CD4-positive, CD25-positive, alpha-beta regulatory T cell (primary cell): ENCODE results near the gene APOC3. TPM values are rescaled to one million over a fixed set of nuclear protein-coding genes. Genes with fewer than 3 reads are reported as not detected.
A peak's percentile ranks its signal among the peaks of the same experiment; 100 is the strongest.

Experiments
- ATAC-seq, 2 donors: fragments of 150-1000 bp; cut with Tn5 transposase; one replicate each; pipeline ENCODE4 v1.10.0; 2021; ENCODE audit warnings: low read depth in 2 of 2, moderate number of reproducible peaks in 2 of 2, moderate library complexity in 1 of 2
- DNase-seq, 3 donors: peaks; one replicate each; pipeline versions ENCODE4 v3.0.0 to v3.0.0-alpha.2; 2012 to 2022; ENCODE audit warnings: mixed read lengths in 1 of 3
- H3K27ac ChIP-seq: one replicate; pipeline ENCODE4 v1.7.0; 2013; ENCODE audit warnings: mild to moderate bottlenecking, low read length; ENCODE audit not compliant: insufficient read depth, poor library complexity, severe bottlenecking
- H3K27me3 ChIP-seq: one replicate; pipeline ENCODE4 v1.7.0; 2013; ENCODE audit warnings: low read length; ENCODE audit not compliant: control insufficient read depth, insufficient read depth
- H3K36me3 ChIP-seq: one replicate; pipeline ENCODE4 v1.7.0; 2013; ENCODE audit warnings: mild to moderate bottlenecking, low read length, moderate library complexity; ENCODE audit not compliant: control insufficient read depth, insufficient read depth
- H3K4me1 ChIP-seq: 2 replicates; pipeline ENCODE4 v1.7.0; 2013; ENCODE audit warnings: mild to moderate bottlenecking, low read length; ENCODE audit not compliant: insufficient read depth, control insufficient read depth, poor library complexity, severe bottlenecking
- H3K4me3 ChIP-seq: one replicate; pipeline ENCODE4 v1.7.0; 2013; ENCODE audit warnings: low read depth, mild to moderate bottlenecking, low read length, moderate library complexity
- H3K9me3 ChIP-seq, 2 experiments: 1 replicate in 1 of 2; 2 replicates in 1 of 2; pipeline ENCODE4 v1.7.0; 2013; ENCODE audit warnings: low read length in 2 of 2, mild to moderate bottlenecking in 1 of 2, moderate library complexity in 1 of 2; ENCODE audit not compliant: control insufficient read depth in 2 of 2
- H3K27ac Mint-ChIP-seq, 3 donors: one replicate each; pipeline ENCODE4 v1.8.0; 2020 to 2022; ENCODE audit warnings: mild to moderate bottlenecking in 3 of 3, mixed read lengths in 3 of 3, moderate library complexity in 2 of 3
- H3K27me3 Mint-ChIP-seq: one replicate; pipeline ENCODE4 v1.8.0; 2022; ENCODE audit warnings: mild to moderate bottlenecking, mixed read lengths
- H3K36me3 Mint-ChIP-seq: one replicate; pipeline ENCODE4 v1.8.0; 2020; ENCODE audit warnings: mixed read lengths
- H3K4me1 Mint-ChIP-seq, 4 donors: one replicate each; pipeline ENCODE4 v1.8.0; 2020 to 2022; ENCODE audit warnings: mixed read lengths in 4 of 4, mild to moderate bottlenecking in 1 of 4
- H3K4me3 Mint-ChIP-seq, 4 donors: one replicate each; pipeline ENCODE4 v1.8.0; 2020 to 2022; ENCODE audit warnings: mild to moderate bottlenecking in 4 of 4, mixed read lengths in 4 of 4, moderate library complexity in 3 of 4
- H3K9me3 Mint-ChIP-seq, 7 donors: one replicate each; pipeline ENCODE4 v1.8.0; 2020 to 2022; ENCODE audit warnings: mixed read lengths in 7 of 7, mild to moderate bottlenecking in 3 of 7, moderate library complexity in 2 of 7
- polyA plus RNA-seq, 4 donors: library from polyadenylated mRNA; unstranded; fragments of 300-500 nt; fragmentation: Illumina TruSeq; gene quantifications; one replicate each; pipeline ENCODE4 v1.2.3, GENCODE V29; 2021
- total RNA-seq: library from RNA; stranded (reverse); gene quantifications from one replicate; pipeline ENCODE4 v1.2.3, GENCODE V29; 2022

Gene APOC3
- total and polyA plus RNA-seq, 5 donors from 2014 or later, result not detected

DNA sequence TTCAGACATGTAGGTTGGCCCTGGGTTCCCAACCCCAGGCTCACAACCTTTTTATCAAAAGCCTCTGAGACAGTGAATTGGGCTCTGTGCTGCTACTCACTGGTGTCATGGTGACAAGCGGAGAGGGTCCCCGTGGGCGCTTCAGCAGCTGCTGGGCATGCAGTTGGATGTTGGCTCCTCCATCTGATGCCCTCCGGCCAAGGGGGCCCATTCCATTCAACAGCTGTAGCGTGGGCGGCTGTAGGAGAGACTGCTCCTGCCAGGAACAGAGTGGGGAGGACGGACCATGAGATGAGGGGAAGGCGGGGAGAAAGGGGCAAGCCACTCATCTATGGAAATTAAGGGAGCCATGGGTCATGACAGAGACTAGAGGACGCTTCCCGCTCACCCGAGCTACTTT, 43.7 kb downstream of the APOC3 start:
- H3K36me3 Mint-ChIP-seq, result peaks cover 57% of the 10 kb centered on the region
- peaks cover 0 to 10% (median 0%) of the 10 kb centered on the region in 4 donors for H3K4me1 Mint-ChIP-seq
- H3K36me3 ChIP-seq, result peaks cover 69% of the 10 kb centered on the region
- H3K4me1 ChIP-seq, result no peaks in the 10 kb centered on the region
- no peak for ATAC-seq
- no peak overlapping the region for H3K4me3 Mint-ChIP-seq
- H3K4me3 ChIP-seq, result no peak overlapping the region
- no peak for DNase-seq
- H3K9me3 ChIP-seq, result no peaks in the 10 kb centered on the region
- H3K27ac ChIP-seq, result no peak overlapping the region
- peaks cover 0 to 1% (median 0%) of the 10 kb centered on the region in 7 donors for H3K9me3 Mint-ChIP-seq
- no peaks in the 10 kb centered on the region for H3K27me3 ChIP-seq
- H3K27me3 Mint-ChIP-seq, result no peaks in the 10 kb centered on the region
- H3K27ac Mint-ChIP-seq, result no peak overlapping the region

DNA sequence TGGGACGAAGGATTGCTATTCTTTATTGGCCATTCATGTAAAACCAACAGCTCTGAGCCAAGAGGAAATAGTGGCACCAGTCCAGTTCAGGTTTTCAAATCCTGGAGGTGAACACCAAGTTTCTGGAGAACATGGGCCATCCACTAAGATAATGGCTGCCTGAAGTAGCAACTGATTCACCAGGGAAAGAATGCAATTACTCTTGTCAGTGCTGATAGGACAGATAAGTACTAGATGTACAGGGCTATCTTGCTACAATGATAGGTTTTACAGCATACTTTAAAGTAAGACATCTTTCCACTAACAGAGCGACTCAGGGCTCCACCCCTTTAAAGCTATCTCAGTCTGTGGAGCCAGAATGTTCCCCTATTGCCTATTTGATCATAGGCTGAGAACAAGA, 44.5 kb downstream of the APOC3 start:
- Histone ChIP-seq H3K27ac (no peak overlapping the region), H3K36me3 (peaks cover 60% of the 10 kb centered on the region), H3K4me3 (no peak overlapping the region), H3K27me3 (no peaks in the 10 kb centered on the region), H3K4me1 (no peaks in the 10 kb centered on the region), H3K9me3 (no peaks in the 10 kb centered on the region)
- H3K36me3 Mint-ChIP-seq, result peaks cover 53% of the 10 kb centered on the region
- DNase-seq (no peak), ATAC-seq (no peak)
- H3K4me1 Mint-ChIP-seq, result peaks cover 0 to 10% (median 0%) of the 10 kb centered on the region in 4 donors
- H3K27me3 Mint-ChIP-seq, result no peaks in the 10 kb centered on the region
- H3K9me3 Mint-ChIP-seq, result peaks cover 0 to 1% (median 0%) of the 10 kb centered on the region in 7 donors
- H3K4me3 Mint-ChIP-seq, result no peak overlapping the region
- peak overlapping the region in 2 of 3 donors; percentile 29 to 71 for H3K27ac Mint-ChIP-seq

DNA sequence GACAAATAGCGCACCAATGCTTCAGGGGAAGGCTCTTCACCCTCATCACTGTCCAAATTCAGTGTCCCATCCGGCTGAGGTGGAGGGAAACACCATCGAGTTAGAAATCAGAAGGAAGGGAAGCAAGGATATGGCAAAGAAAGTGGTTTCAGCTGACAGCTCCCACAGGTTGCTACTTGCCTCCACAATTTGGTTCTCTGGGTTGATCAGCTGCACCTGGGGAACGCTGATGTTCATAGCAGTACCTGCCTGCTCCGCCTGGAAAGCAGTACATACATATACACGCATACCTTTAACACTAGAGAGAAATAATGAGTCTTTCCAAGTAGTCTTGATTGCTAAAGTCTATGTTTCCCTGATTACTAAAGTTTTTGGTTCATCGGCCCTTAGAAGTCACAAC, 45.5 kb downstream of the APOC3 start:
- H3K36me3 Mint-ChIP-seq, result peaks cover 44% of the 10 kb centered on the region
- H3K27me3 Mint-ChIP-seq, result no peaks in the 10 kb centered on the region
- Histone ChIP-seq H3K27me3 (no peaks in the 10 kb centered on the region), H3K27ac (no peak overlapping the region), H3K4me3 (no peak overlapping the region), H3K36me3 (peaks cover 52% of the 10 kb centered on the region), H3K9me3 (no peaks in the 10 kb centered on the region), H3K4me1 (no peaks in the 10 kb centered on the region)
- no peak for ATAC-seq
- no peak for DNase-seq
- H3K4me3 Mint-ChIP-seq, result no peak overlapping the region
- H3K4me1 Mint-ChIP-seq, result peaks cover 0 to 14% (median 2%) of the 10 kb centered on the region in 4 donors
- H3K27ac Mint-ChIP-seq, result peak overlapping the region in 2 of 3 donors; percentile 25 to 71
- H3K9me3 Mint-ChIP-seq, result peaks cover 0 to 1% (median 0%) of the 10 kb centered on the region in 7 donors

DNA sequence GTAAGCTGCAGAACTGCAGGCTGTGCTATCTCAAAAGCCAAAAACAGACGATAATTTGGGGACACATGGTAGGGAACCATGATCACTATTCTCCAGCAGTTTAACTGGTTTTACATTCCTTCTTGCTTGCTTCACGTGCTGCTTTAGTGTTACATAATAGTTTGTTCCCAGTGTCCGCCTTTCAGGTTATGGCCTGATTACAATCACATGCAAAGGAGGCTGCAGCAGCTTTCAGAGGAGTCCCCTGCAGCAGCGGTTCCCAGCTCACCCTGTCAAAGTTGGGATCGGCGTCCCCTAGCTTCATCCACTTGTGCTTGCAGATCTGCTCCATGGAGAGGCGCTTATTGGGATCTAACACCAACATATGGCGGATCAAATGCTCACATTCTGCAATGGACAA, 46.9 kb downstream of the APOC3 start:
- Mint-ChIP-seq H3K4me1 (peaks cover 0 to 11% (median 4%) of the 10 kb centered on the region in 4 donors), H3K27ac (peak overlapping the region in 1 of 3 donors; percentile 64), H3K9me3 (peaks cover 0 to 1% (median 0%) of the 10 kb centered on the region in 7 donors), H3K27me3 (no peaks in the 10 kb centered on the region), H3K4me3 (no peak overlapping the region), H3K36me3 (peaks cover 43% of the 10 kb centered on the region)
- ATAC-seq, result no peak
- DNase-seq, result no peak
- Histone ChIP-seq H3K9me3 (no peaks in the 10 kb centered on the region), H3K27me3 (no peaks in the 10 kb centered on the region), H3K27ac (no peak overlapping the region), H3K36me3 (peaks cover 41% of the 10 kb centered on the region), H3K4me3 (no peak overlapping the region), H3K4me1 (no peaks in the 10 kb centered on the region)

DNA sequence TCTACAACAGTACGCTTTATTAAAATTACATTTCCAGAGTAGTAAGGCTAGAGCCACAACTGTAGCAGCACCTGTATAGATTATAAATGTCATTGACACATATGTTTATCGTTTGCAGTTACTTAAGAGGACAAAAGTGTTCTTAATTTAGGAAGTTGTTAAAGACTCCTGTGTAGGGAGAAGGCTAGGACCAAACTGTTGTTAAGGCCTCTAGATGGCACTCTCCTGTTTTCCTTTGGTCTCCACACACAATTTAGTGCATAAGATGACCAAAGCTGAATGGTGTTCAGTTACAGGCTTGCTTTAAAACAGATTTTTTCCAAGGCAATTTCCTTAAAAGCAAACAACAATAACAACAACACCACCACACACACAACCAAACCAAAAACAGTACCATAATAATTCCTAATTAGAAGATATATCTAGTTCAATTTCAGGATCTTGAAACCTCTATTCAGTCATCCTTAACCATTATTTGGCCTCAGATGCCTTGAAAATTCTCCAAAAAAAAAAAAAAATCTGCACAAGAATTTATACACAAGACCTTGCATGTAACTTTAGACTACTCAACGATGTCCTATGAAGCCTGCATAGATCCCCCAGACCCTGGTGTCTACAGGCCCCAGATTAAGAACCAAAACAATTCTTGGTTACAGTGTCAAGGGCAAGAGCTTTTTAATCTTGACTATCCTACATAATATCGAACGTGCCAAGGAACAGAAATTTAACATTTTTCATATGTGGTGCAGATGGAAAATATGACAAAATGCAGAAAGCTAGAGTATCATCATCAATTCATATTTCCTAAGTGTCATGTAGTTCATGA, 50.3 kb downstream of the APOC3 start:
- no peaks in the 10 kb centered on the region for H3K4me1 ChIP-seq
- H3K9me3 ChIP-seq, result no peaks in the 10 kb centered on the region
- peaks cover 16% of the 10 kb centered on the region for H3K36me3 ChIP-seq
- H3K4me3 ChIP-seq, result no peak overlapping the region
- H3K27ac Mint-ChIP-seq, result no peak overlapping the region
- H3K27me3 ChIP-seq, result no peaks in the 10 kb centered on the region
- H3K36me3 Mint-ChIP-seq, result peaks cover 23% of the 10 kb centered on the region
- DNase-seq (peak in 2 of 3 donors; percentile 47 to 70), ATAC-seq (peak; percentile 55 to 65)
- no peak overlapping the region for H3K27ac ChIP-seq
- H3K27me3 Mint-ChIP-seq, result no peaks in the 10 kb centered on the region
- H3K9me3 Mint-ChIP-seq, result no peaks in the 10 kb centered on the region
- peaks cover 0 to 9% (median 7%) of the 10 kb centered on the region in 4 donors for H3K4me1 Mint-ChIP-seq
- no peak overlapping the region for H3K4me3 Mint-ChIP-seq

DNA sequence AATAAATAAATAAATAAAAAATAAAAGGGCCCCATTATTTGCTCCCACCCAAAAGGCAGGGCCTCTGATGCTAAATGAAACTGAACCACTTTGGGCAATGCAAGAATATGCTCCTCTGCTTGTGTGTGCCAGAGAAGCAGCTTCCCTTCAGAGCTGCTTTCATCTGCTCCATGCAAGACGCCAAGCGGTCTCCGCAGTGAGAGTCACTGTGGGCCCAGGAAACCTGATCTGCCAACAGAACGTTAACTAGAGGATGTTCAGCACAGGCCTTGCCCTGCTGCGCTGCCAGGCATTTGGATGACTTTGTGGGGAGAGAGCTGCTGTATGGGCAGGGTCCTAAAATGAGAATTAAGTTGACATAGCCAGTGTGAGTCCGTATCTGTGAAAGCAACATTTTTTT, 51.4 kb downstream of the APOC3 start:
- no peaks in the 10 kb centered on the region for H3K9me3 Mint-ChIP-seq
- DNase-seq, result no peak
- H3K36me3 Mint-ChIP-seq, result peaks cover 14% of the 10 kb centered on the region
- no peak for ATAC-seq
- no peaks in the 10 kb centered on the region for H3K4me1 ChIP-seq
- H3K4me3 ChIP-seq, result no peak overlapping the region
- no peaks in the 10 kb centered on the region for H3K9me3 ChIP-seq
- H3K27me3 Mint-ChIP-seq, result no peaks in the 10 kb centered on the region
- H3K27ac ChIP-seq, result no peak overlapping the region
- peaks cover 5% of the 10 kb centered on the region for H3K36me3 ChIP-seq
- H3K27me3 ChIP-seq, result no peaks in the 10 kb centered on the region
- H3K27ac Mint-ChIP-seq, result no peak overlapping the region
- peaks cover 0 to 9% (median 6%) of the 10 kb centered on the region in 4 donors for H3K4me1 Mint-ChIP-seq
- H3K4me3 Mint-ChIP-seq, result no peak overlapping the region

DNA sequence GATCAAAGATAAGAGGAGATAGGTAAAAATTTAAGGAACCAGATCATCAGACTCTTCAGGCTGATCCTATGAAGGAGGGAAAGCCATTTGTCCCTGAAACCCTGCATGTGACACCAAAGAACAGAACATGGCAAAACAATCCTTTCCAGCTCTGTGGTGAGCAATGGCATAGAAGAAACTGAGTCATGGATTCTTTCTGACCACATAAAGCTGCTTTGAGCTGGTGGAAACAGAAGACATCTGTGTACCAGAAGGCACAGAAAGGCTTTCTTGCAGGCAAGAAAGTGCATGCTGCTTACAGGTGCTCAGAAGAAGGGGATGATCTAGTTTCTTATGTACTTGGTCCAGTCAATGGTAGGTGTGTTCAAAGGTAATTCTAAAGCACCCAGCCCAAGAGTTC, 52.7 kb downstream of the APOC3 start:
- Histone ChIP-seq H3K36me3 (no peaks in the 10 kb centered on the region), H3K27me3 (no peaks in the 10 kb centered on the region), H3K27ac (no peak overlapping the region), H3K4me1 (no peaks in the 10 kb centered on the region), H3K4me3 (no peak overlapping the region), H3K9me3 (no peaks in the 10 kb centered on the region)
- no peak overlapping the region for H3K4me3 Mint-ChIP-seq
- H3K9me3 Mint-ChIP-seq, result no peaks in the 10 kb centered on the region
- ATAC-seq (no peak), DNase-seq (no peak)
- peaks cover 21% of the 10 kb centered on the region for H3K36me3 Mint-ChIP-seq
- peaks cover 0 to 9% (median 6%) of the 10 kb centered on the region in 4 donors for H3K4me1 Mint-ChIP-seq
- peak overlapping the region in 1 of 3 donors; percentile 65 for H3K27ac Mint-ChIP-seq
- no peaks in the 10 kb centered on the region for H3K27me3 Mint-ChIP-seq
